Cortex of kidney (tissue), 1 donor: Measurements from ENCODE around the gene MYH9.

ENCODE experiments used
- DNase-seq: peaks from one replicate; lab custom pipeline; 2025; lab: John Stamatoyannopoulos, UW

The MYH9 gene

GRCh38 chr22:36311386-36312085 lies 76.2 kb downstream of the MYH9 start:
- no peak for DNase-seq

GRCh38 chr22:36308880-36309279 lies 78.9 kb downstream of the MYH9 start:
- no peak for DNase-seq

- no peak for DNase-seq
Measured at GRCh38 chr22:36306227-36306626, 81.5 kb downstream of the MYH9 start.

GRCh38 chr22:36305813-36306212 lies 82.0 kb downstream of the MYH9 start:
- no peak for DNase-seq

GRCh38 chr22:36304429-36304828 lies 83.3 kb downstream of the MYH9 start:
- DNase-seq: no peak

GRCh38 chr22:36303874-36304273 lies 83.9 kb downstream of the MYH9 start:
- DNase-seq: no peak

- DNase-seq: no peak
Measured at GRCh38 chr22:36303115-36303467, 84.7 kb downstream of the MYH9 start.

GRCh38 chr22:36302439-36303114 lies 85.2 kb downstream of the MYH9 start:
- DNase-seq: no peak

GRCh38 chr22:36301851-36302250 lies 85.9 kb downstream of the MYH9 start:
- no peak for DNase-seq

GRCh38 chr22:36301384-36301828 lies 86.4 kb downstream of the MYH9 start:
- DNase-seq: no peak

- no peak for DNase-seq
Measured at GRCh38 chr22:36300396-36301212, 87.2 kb downstream of the MYH9 start.

GRCh38 chr22:36299911-36300310 lies 87.9 kb downstream of the MYH9 start:
- DNase-seq: no peak

GRCh38 chr22:36299295-36299694 lies 88.5 kb downstream of the MYH9 start:
- DNase-seq: no peak

- no peak for DNase-seq
Measured at GRCh38 chr22:36298601-36299000, 89.2 kb downstream of the MYH9 start.

- DNase-seq: no peak
Measured at GRCh38 chr22:36298118-36298517, 89.6 kb downstream of the MYH9 start.

GRCh38 chr22:36297568-36297967 lies 90.2 kb downstream of the MYH9 start:
- no peak for DNase-seq

- no peak for DNase-seq
Measured at GRCh38 chr22:36296690-36297089, 91.1 kb downstream of the MYH9 start.

- no peak for DNase-seq
Measured at GRCh38 chr22:36295247-36295646, 92.5 kb downstream of the MYH9 start.

- DNase-seq: no peak
Measured at GRCh38 chr22:36294801-36295200, 93.0 kb downstream of the MYH9 start.

- no peak for DNase-seq
Measured at GRCh38 chr22:36294293-36294620, 93.5 kb downstream of the MYH9 start.

GRCh38 chr22:36293606-36294292 lies 94.0 kb downstream of the MYH9 start:
- no peak for DNase-seq

- no peak for DNase-seq
Measured at GRCh38 chr22:36292823-36293530, 94.8 kb downstream of the MYH9 start.
